GM12878 (cell line): ENCODE results near the gene ST3GAL5.

Experiments used
- ETV6 ChIP-seq, 2 experiments: fragments of 450-650 bp in 1 of 2; IDR thresholded peaks in 1 of 2; conservative IDR thresholded peaks in 1 of 2; 2 replicates each; pipeline ENCODE4 v1.6.1; 2014; ENCODE audit warnings: antibody characterized with exemption in 1 of 2, borderline replicate concordance in 1 of 2, low read depth in 1 of 2, mild to moderate bottlenecking in 1 of 2, moderate library complexity in 1 of 2
- JUNB ChIP-seq: IDR thresholded peaks from 2 replicates; pipeline ENCODE4 v1.6.1; 2016; ENCODE audit warnings: antibody characterized with exemption, mild to moderate bottlenecking
- KAT2A ChIP-seq: conservative IDR thresholded peaks from 2 replicates; pipeline ENCODE4 v1.6.1; 2011; ENCODE audit warnings: low read depth, low read length; ENCODE audit not compliant: control insufficient read depth
- RAD21 ChIP-seq: IDR thresholded peaks from 2 replicates; pipeline ENCODE4 v1.6.1; 2011; ENCODE audit warnings: mild to moderate bottlenecking, low read depth, low read length, moderate library complexity; ENCODE audit not compliant: insufficient read depth
- SMAD5 ChIP-seq: IDR thresholded peaks from 2 replicates; pipeline ENCODE4 v1.6.1; 2016; ENCODE audit warnings: antibody characterized with exemption, low read depth
- STAT1 ChIP-seq: fragments of 450-650 bp; conservative IDR thresholded peaks from 2 replicates; pipeline ENCODE4 v1.6.1; 2014; ENCODE audit warnings: antibody characterized with exemption, mild to moderate bottlenecking
- TAF1 ChIP-seq: IDR thresholded peaks from 2 replicates; pipeline ENCODE4 v1.6.1; 2011; ENCODE audit warnings: mild to moderate bottlenecking, low read depth, low read length, borderline replicate concordance
- TF ChIP-seq, protein P1 (sequence below), 3 experiments: IDR thresholded peaks in 2 of 3; conservative IDR thresholded peaks in 1 of 3; 2 replicates each; pipeline ENCODE4 v1.5.1; 2011; ENCODE audit warnings: low read depth in 3 of 3, low read length in 3 of 3, mild to moderate bottlenecking in 3 of 3, control low read depth in 2 of 3, moderate library complexity in 2 of 3, inconsistent platforms in 1 of 3, mixed read lengths in 1 of 3; ENCODE audit not compliant: control insufficient read depth in 2 of 3, insufficient read depth in 1 of 3; ENCODE audit errors: extremely low read depth in 1 of 3

DNA sequence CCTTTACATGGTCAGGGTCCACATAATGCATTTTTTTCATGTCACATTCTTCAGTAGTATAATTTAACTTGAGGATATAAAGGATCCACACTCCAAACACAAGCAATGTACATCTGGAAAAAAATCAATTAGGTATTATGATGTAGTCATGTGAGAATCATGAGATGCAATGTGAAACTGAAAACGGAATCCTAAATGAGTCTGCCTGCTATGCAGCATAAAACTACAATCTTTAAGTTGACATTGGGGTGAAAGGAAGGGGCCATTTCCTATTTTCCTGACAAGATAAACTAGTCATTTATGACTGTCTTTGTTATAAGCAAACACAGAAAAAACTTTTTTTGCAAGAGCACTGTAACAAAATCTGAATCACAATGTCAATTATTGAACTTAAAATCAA, 27.6 kb downstream of the ST3GAL5 start:
- TF ChIP-seq ETV6 (conservative IDR thresholded peaks at IDR 0.05 in 1 of 2, IDR thresholded peaks at IDR 0.05 in 1 of 2; ENCODE audit: borderline replicate concordance in 1 of 2, low read depth in 1 of 2) (peak in 1 of 2 experiments; percentile 70; a peak in 1 of 4 replicates), JUNB (no peak), KAT2A (no peak), TAF1 (no peak), SMAD5 (no peak), STAT1 (no peak), RAD21 (no peak)
- TF ChIP-seq, protein P1, sequence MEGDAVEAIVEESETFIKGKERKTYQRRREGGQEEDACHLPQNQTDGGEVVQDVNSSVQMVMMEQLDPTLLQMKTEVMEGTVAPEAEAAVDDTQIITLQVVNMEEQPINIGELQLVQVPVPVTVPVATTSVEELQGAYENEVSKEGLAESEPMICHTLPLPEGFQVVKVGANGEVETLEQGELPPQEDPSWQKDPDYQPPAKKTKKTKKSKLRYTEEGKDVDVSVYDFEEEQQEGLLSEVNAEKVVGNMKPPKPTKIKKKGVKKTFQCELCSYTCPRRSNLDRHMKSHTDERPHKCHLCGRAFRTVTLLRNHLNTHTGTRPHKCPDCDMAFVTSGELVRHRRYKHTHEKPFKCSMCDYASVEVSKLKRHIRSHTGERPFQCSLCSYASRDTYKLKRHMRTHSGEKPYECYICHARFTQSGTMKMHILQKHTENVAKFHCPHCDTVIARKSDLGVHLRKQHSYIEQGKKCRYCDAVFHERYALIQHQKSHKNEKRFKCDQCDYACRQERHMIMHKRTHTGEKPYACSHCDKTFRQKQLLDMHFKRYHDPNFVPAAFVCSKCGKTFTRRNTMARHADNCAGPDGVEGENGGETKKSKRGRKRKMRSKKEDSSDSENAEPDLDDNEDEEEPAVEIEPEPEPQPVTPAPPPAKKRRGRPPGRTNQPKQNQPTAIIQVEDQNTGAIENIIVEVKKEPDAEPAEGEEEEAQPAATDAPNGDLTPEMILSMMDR (IDR thresholded peaks at IDR 0.05 in 2 of 3, conservative IDR thresholded peaks at IDR 0.05 in 1 of 3; ENCODE audit: control insufficient read depth in 2 of 3, extremely low read depth in 1 of 3, insufficient read depth in 1 of 3, low read depth in 3 of 3, low read length in 3 of 3), result no peak
